NCI-H345 treated with DMSO at 0.1 percent for 48 hours (cell line): ENCODE data around the gene GALNT16.
"Not testable (repeated sequence)": the region's sequence is repeated elsewhere in the genome, so short reads cannot be mapped to it uniquely, and the experiment has no call there.

Experiments used
- DNase-seq: peaks from one replicate; lab custom pipeline; 2025; ENCODE audit not compliant: unreplicated experiment; lab: John Stamatoyannopoulos, UW

The GALNT16 gene

GRCh38 chr14:69259527-69260189 lies at the start of gene GALNT16:
GALNT16 (plus strand) TSS chr14:69260158; CDS start chr14:69260291, 133 bp downstream.
- no peak for DNase-seq

GRCh38 chr14:69214393-69214792 lies 45.6 kb upstream of the GALNT16 start:
- DNase-seq, result no peak

DNA sequence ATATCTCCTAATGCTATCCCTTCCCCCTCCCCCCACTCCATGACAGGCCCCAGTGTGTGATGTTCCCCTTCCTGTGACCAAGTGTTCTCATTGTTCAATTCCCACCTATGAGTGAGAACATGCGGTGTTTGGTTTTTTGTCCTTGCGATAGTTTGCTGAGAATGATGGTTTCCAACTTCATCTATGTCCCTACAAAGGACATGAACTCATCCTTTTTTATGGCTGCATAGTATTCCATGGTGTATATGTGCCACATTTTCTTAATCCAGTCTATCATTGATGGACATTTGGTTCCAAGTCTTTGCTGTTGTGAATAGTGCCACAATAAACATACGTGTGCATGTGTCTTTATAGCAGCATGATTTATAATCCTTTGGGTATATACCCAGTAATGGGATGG lies 42.3 kb upstream of the GALNT16 start:
- DNase-seq, result not testable (repeated sequence)

GRCh38 chr14:69224946-69225345 lies 35.0 kb upstream of the GALNT16 start:
- DNase-seq, result no peak

- no peak for DNase-seq
Measured at GRCh38 chr14:69226178-69226577, 33.8 kb upstream of the GALNT16 start.

DNA sequence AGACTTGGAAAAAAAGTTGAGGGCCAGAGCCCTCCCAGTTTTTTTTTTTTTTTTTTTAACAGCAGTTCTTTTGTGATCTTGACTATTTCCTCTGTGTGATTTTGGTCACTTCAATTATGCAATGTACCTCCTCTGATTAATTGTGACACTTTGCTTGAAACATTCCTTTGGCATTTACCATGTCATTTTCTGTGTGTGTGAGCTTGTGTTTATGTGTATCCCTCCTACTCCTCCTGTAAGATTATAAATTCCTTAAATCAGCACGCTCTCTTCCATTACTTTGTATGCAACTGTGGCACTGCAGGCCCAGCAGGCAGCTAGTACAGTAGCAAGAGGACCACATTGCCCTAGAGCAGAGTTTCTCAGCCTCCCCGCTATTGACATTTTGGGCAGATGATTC lies 33.2 kb upstream of the GALNT16 start:
- DNase-seq, result no peak

GRCh38 chr14:69231486-69231885 lies 28.5 kb upstream of the GALNT16 start:
- no peak for DNase-seq

- no peak for DNase-seq
Measured at GRCh38 chr14:69232388-69232787, 27.6 kb upstream of the GALNT16 start.

DNA sequence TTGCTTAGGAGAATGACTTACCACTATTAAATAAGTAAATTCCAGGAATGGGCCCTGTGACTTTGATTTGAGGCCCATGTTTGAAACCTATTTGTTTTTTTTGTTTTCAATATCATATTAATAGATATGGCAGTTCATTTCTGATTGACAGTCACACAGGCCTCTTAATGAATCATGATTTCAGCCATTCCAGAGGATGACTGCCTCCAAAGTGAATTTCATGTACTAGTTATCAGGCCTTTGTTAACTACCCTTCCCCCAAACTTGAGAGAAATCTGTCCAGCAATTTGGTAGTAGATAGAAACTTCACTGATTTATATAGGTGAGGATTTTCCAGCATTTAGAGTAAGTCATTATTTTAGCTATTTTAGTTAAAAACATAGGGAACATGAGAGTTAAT lies 25.9 kb upstream of the GALNT16 start:
- no peak for DNase-seq

- DNase-seq, result no peak
Measured at GRCh38 chr14:69235708-69236107, 24.2 kb upstream of the GALNT16 start.

- DNase-seq, result no peak
Measured at GRCh38 chr14:69237142-69237541, 22.8 kb upstream of the GALNT16 start.

- DNase-seq, result no peak
Measured at GRCh38 chr14:69237584-69237983, 22.4 kb upstream of the GALNT16 start.

DNA sequence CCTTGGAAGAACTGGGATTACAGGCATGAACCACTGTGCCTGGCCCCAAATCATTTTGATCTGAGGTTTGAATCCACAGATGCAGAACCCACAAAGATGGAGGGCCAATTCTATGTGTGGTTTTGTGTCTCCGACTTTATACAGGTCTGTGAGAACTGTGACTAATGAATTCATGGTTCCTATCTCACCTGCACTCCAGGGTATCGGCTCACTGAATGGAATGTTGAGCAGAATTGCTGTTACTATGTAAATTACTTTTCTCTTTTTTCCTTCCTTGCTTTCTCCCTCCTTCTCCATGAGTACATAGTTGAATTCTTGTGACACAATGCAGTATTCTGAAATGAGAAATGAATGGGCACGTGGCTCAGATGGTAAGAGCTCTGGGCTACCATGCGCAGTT lies 21.1 kb upstream of the GALNT16 start:
- no peak for DNase-seq

GRCh38 chr14:69240527-69241173 lies 19.3 kb upstream of the GALNT16 start:
- no peak for DNase-seq

DNA sequence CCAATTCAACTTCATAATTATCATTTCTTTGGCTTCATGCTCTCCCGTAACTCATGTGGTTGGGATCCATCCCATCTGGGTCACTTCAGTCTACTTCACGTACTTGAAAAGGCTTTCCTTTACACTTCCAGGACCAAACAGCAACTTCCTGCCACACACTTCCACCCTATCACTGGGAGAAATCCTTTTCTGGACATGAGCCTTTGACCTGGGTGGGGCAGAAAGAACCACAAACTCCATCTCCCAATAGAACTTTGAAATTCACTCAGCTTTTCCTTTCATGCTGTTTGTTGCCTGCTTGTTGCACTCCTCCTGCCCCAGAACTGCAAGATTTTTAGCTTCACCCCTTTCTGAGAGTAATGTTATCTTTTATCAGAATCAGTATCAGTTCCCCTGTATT lies 18.4 kb upstream of the GALNT16 start:
- DNase-seq, result no peak

GRCh38 chr14:69242311-69243224 lies 17.4 kb upstream of the GALNT16 start:
- DNase-seq, result peak; percentile 25

DNA sequence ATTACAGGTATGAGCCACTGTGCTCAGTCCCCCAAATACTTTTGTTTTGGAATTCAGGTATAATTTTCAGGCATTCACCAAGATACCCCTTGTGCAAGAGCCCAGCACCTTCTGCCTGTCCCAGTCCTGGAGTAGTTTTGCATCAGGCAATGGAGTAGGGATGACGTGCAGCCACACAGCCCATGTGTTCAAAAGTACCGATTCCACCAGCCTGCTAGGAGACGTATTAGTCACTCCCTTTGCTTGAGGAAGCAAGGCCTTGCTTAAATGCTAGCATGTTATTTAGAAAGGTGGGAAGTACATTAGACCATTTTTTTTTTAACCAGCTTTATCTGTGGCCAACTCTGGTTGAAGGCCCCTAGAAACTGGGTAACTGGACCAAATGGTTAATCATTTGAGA lies 15.0 kb upstream of the GALNT16 start:
- DNase-seq, result no peak

GRCh38 chr14:69246331-69246730 lies 13.6 kb upstream of the GALNT16 start:
- no peak for DNase-seq

- DNase-seq, result no peak
Measured at GRCh38 chr14:69247676-69248440, 12.1 kb upstream of the GALNT16 start.

DNA sequence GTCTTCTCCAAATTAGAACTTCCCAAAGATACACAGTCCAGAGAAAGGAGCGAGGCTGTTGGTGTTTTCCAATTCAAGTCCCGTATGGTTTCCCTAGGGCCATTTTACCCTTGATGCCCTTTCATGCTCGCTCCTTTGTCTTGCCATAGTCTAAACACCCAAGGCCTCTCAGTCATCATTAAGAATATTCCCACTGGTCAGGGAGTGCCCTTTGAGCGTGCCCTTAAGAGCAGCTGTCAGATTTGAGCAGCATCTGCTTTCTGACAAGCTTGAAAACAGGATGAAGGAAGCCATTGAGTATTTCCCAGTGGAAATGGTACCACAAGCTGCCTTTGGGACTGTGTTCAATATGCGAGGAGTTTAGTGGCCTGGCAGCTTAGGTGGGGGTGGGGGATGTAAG lies 10.4 kb upstream of the GALNT16 start:
- no peak for DNase-seq

GRCh38 chr14:69252851-69253250 lies 7.1 kb upstream of the GALNT16 start:
- no peak for DNase-seq
